Measurements from ENCODE around the gene MAML2.
A peak's percentile ranks its signal among the peaks of the same experiment; 100 is the strongest.

Gene MAML2

DNA sequence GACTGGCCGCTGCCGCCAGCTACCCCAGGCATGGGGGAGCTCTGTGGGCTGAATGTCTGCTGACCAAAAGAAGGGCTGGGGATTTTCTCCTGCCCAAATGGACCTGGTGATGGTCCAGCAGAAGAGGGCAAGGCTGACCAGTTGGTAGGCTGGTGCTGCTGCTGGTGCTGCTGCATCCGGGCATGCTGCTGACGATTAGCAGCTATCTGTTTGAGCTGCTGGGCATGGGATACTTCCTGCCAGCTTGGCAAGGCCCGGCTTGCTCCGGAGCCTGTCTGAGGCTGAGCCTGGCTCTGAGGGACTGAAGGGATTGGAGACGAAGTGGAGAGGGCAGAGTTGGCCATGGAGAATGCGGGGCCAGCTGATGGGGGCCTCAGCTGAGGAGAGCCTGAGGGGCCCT is 250.5 kb downstream of the MAML2 start:
- DNase-seq = no peak

- peak; percentile 9 for DNase-seq
These were observed 251.5 kb downstream of the MAML2 start for GRCh38 chr11:96091476-96091875.

- no peak for DNase-seq
These were observed 252.3 kb downstream of the MAML2 start for GRCh38 chr11:96090711-96091110.

GRCh38 chr11:96088914-96089313 is 254.1 kb downstream of the MAML2 start:
- no peak for DNase-seq

DNA sequence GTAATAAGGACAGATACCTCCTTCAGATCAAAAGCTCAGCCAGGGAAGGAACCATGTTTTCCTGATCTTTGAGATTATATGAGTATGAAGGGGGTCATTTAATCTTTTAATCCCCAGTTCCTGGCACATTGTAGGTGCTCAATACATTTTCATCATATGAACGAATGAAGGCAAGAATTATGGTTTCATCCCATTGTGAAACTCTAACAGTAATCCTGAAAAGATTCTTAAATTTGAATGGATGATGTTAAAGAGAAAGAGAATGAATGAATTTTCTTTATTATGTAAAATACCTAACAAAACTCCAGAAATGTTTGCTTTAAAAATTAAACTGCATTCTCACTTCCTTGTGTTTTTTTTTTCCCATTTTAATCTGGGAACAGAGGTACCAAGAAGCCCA is 256.9 kb downstream of the MAML2 start:
- DNase-seq = no peak

DNA sequence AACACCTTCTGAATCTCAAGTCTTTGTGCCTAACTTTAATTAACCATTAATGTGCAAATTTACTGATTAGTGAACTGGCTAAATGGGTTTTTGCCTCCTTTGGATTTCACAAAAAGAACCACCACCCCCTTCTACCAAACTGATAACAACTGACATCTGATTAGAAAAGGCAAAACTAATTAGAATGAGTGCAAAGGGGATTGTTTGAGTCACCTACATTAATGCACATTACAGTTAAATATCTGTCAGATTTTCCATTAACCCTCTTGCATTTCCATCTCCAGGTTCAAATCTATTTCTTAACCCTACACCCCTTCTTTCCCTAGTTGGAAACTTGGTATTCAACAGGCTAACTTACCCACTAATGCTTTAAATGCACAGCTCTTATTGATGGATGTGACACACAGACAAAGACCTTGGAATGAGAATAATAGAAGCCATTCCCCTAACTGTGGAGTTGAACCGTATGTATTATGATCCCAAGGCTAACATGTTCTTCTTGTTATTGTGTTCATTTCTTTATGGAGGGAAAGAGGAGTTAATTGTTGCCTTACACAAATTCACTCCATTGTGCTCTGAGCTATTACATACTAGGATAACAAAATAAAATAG is 257.6 kb downstream of the MAML2 start:
- DNase-seq = no peak

DNA sequence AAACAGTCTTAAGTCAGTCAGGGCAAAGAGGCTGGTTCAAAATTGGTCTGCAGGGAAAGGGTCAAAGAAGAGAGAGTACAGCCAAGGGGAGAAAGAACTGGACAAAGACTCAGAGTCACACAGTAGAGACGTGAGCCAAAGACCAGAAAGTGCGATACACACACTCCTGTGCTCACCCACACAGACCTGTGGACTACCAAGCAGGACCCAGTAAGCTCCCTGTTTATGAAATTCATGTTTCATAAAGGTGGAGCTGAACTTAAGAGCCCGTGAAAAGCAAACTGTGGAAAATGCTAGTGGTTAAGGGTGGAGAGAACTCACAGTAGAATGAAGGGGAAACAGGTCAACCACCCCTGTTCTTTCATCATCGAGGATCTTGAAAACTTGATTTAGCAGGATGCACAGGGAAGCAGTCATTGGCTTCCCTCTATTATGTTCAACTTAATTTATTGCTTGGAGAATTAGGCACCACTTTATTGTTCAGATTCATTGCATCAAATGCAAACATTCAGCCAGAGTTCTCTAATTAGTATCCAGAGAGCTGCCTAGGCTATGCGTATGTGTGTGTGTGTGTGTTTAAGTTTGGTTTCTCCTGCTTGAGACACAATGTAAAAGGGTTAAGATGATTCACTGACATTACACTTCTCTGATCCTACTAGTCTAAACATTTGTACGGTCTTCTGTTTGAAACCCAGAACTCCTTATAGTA is 258.2 kb downstream of the MAML2 start:
- no peak for DNase-seq

GRCh38 chr11:96082936-96083335 is 260.1 kb downstream of the MAML2 start:
- DNase-seq = no peak

DNA sequence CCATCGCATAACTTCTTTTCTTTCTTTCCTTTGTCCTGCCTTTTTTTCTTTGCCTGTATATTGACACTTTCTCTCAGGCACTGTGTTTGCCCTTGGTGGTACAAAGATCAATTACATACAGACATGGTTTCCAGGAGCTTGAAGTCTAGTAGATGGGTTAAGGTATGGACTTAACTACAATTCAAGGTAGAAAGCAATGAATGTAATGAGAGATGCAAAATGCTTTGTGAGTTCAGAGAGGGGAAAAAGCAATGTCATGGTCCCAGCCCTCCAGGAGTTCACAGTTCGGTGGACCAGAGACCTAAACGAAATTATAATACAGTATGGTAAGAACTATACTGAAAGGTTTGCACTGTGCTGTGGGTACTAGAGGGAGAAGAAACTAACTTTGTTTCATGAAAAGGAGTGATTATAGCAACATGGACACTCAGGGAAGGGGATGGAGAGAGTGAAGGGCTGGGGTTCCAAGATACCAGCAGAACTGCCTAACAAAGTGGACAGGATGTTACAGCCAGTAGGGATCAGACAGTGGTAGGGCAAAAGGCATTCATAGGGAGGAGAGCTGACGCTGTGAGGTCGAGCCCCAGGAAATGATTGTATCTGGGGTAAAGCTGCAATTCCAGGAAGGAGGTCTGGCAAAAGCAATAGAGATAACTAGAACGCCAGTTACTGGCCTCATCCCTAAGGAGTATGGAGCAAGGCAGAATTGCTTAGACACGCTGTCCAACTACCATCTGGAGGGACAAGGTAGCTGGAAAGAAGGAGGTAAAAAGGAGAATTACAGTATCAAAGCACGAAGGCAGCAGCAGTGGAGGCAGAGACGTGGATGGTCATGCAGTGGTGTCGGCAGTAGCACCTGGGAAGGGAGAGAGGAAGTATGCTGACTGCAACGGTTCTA is 260.7 kb downstream of the MAML2 start:
- no peak for DNase-seq

GRCh38 chr11:96081561-96081960 is 261.4 kb downstream of the MAML2 start:
- no peak for DNase-seq

DNA sequence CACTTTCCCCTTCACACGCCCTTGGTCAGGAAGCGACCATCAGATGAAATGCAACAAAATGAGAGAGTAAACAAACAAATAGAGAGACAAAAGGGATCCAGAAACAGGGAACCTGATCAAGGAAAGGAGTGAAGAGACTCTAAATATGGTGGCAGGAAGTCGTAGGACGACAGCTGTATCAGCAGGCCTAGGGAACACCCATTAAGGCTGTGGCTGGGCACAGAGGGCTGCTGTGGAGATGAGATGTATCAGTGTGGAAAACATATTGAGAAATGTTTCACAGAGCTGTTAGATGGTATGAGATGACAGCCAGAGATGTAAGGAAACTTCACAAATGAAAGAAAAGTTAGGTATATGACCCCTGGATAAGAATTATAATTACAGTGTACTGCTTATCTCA is 263.3 kb downstream of the MAML2 start:
- DNase-seq = no peak

DNA sequence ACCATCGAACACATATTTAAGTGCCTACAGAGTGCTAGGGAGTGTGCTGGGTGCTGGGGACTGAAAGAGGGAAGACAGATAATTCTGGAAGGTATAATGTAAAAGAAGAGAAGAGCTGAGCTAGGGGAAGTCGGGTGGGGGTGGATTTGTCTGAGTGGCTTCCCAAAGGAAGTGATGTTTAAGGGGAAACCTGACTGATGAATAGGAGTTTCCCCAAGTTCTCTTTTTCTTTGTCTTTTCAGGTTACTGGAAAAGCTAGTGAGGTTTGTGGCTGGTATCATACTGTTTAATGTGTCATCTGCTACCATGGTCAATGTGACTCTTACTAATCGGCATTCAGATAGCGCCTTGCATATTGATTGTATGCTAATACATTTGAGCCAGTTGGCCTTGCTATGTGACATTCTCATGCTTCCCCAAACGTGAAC is 267.4 kb downstream of the MAML2 start:
- no peak for DNase-seq

- DNase-seq = no peak
These were observed 268.3 kb downstream of the MAML2 start for GRCh38 chr11:96074551-96075310.

DNA sequence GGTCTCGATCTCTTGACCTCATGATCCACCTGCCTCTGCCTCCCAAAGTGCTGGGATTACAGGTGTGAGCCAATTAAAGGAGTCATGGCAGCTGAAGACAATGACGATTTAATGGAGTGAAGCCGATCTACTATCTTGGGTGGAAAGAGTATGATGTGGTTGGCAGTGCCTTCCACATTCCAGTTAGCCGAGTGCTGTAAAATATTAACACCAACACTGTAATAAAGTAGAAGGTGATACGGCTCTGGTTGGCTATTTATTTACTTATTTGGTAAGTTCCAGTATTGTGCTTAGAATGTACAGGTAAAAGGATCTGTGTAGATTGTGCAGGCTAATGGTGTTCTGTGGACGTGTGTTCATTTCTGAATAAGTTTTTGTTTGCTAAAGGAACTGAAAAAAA is 269.5 kb downstream of the MAML2 start:
- DNase-seq = no peak

DNA sequence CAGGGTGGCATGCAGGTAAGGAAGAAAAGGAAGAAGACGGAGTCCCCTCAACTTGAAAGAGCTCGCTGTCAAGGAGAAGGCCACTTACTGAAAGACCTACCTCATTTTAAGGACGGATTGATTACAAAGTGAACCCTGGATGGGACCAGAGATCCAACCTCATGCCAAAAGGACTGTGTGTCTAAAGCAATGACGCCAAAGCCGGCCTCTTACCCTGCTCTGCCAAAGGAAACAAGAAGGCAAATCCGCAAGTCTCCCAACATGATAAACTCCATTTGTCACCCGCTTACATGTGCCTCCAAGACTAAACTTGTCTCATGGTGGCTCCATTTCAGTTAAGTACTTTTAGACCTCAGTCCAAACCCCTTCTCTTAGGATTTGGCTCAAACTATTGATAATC is 270.4 kb downstream of the MAML2 start:
- no peak for DNase-seq

GRCh38 chr11:96070453-96070852 is 272.5 kb downstream of the MAML2 start:
- no peak for DNase-seq

DNA sequence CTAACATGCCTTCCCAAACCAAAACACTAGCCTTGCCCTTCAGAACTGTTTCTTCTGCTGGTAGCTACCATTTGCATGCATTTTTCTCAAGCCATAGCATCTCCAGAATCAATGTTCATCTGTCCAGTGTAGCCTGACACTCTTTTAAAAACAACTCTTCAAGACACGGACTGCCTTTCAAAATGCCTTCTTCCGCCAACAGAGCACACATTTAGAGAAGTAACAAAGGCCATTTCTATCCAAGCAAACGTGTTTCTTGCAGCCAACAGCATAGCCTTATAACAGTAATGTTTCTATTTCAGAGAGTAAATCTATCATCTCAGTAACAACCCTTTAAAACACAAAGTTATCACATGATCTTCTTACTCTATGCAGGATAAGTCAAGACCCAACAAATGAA is 275.8 kb downstream of the MAML2 start:
- DNase-seq = no peak

DNA sequence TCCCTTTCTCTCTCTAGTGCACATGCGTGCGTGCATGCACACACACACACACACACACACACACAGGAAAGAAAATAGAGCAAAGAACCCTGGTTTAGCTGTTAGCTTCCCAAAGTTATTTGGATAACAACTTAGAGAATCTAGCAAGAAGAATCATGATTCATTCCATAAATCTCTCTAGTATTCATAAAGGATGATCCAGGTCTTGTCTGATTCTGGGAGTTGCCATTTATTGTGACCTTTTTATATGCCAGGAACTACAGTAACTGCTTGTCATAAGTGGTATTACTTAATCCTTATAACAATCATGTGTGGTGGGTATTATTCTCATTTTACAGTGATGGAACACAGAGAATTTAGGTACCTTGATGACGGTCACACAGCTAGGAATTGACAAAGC is 277.6 kb downstream of the MAML2 start:
- no peak for DNase-seq

DNA sequence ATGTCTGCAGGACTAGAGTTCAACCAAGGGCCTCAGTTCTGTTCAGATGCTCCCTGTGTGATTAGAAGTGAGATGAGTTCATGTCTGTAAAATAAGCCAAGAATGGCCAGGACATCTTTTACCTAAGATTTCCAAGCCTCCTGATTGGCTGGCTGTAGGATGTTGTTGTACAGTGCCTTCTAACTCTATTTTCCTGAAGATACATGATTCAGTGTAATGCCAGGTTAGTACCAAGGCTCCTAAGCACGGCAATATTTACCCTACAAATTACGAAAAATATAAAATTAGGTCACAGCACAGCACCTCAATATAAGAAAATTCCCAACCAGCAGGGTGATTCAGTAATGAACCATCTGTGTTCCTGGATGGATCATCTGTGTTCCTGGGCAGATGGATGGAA is 279.1 kb downstream of the MAML2 start:
- no peak for DNase-seq

DNA sequence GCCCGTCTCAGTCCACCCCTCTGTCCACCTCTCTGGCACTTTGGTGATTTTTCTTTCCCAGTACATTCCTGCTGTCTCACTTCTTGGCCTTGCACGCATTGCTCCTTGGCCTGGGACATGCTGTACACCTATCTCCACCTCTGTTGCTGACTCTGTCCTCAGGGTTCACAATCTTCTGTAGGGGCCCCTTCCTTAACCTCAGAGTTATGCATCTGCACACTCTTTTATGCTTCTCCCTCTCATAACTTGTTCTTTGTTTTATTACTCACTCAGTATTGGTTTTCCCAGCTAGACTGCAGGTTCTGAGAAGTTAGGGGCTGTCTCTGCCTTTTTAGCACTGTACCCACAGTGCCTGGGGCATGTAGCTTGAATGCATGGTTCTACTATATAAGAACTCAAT is 279.9 kb downstream of the MAML2 start:
- DNase-seq = no peak

GRCh38 chr11:96062134-96062533 is 280.9 kb downstream of the MAML2 start:
- DNase-seq = no peak

GRCh38 chr11:96061730-96062129 is 281.3 kb downstream of the MAML2 start:
- DNase-seq = no peak

DNA sequence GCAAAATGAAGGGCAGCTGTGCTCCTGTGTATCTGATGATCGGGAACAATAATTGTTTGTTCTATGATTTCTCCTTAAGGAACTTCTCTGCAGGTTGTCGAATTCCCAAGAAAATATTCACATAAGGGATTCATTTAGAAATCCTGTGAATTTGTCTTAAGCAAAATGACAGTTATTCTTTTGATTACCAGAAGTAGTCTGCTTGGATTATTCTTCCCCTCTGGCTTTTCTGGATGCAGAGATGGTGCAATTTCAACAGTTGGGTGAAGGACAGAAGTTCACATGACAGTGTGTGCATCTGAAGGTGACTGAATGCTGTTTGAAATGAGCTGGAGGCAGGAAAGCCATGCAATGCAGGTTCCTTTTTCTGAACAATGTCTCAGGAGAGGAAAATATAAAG is 281.9 kb downstream of the MAML2 start:
- no peak for DNase-seq

All from NCI-H1436 (cell line).